HepG2 (cell line): Measurements from ENCODE around the gene ABCG4. TPM values are rescaled to one million over a fixed set of nuclear protein-coding genes. Genes with fewer than 3 reads are reported as not detected.

Experiments used
- HDAC2 ChIP-seq: sonication (generic); formaldehyde crosslinking; IDR thresholded peaks from 2 replicates; pipeline ENCODE4 v1.4.0; 2020; ENCODE audit warnings: missing genetic modification reagents
- HNRNPK ChIP-seq: fragments of 200-400 bp; formaldehyde crosslinking; IDR thresholded peaks from 2 replicates; pipeline ENCODE4 v1.6.1; 2018; ENCODE audit warnings: low read length, low read depth, moderate library complexity, mild to moderate bottlenecking; ENCODE audit not compliant: poor library complexity, severe bottlenecking
- MEIS2 ChIP-seq: sonication (generic); formaldehyde crosslinking; IDR thresholded peaks from 2 replicates; pipeline ENCODE4 v1.9.0; 2021; ENCODE audit warnings: mild to moderate bottlenecking, missing genetic modification reagents
- MNT ChIP-seq: fragments of 450-650 bp; IDR thresholded peaks from 2 replicates; pipeline ENCODE4 v1.6.1; 2016
- ZBTB10 ChIP-seq: sonication (generic); formaldehyde crosslinking; IDR thresholded peaks from 2 replicates; pipeline ENCODE4 v1.4.0; 2020; ENCODE audit warnings: missing genetic modification reagents, borderline replicate concordance
- ZHX2 ChIP-seq, 2 experiments: sonication (generic) in 1 of 2; formaldehyde crosslinking in 1 of 2; IDR thresholded peaks; 2 replicates each; pipeline versions ENCODE4 v1.6.1 to v1.9.0; 2014 to 2022; ENCODE audit warnings: antibody characterized with exemption in 1 of 2, borderline replicate concordance in 1 of 2, inconsistent platforms in 1 of 2, low read depth in 1 of 2, missing genetic modification reagents in 1 of 2
- polyA plus RNA-seq, 8 experiments: library from polyadenylated mRNA; depleted of rRNA in 3 of 8; stranded (reverse) in 7 of 8; unstranded in 1 of 8; fragments of >200 nt; fragmentation: Illumina TruSeq in 4 of 8; extraction: Trizol in 4 of 8; gene quantifications; 2 replicates each; pipeline versions ENCODE4 v1.2.1 to v1.2.3, GENCODE V29; 2011 to 2016; ENCODE audit warnings: low read depth in 4 of 8, missing spikeins in 1 of 8, mixed read lengths in 1 of 8; ENCODE audit not compliant: insufficient read depth in 1 of 8
- total RNA-seq, 5 experiments: library from RNA; depleted of rRNA; stranded (reverse); fragments of >200 nt; fragmentation: Illumina TruSeq; extraction: Trizol; gene quantifications; 2 replicates each; pipeline ENCODE4 v1.2.3, GENCODE V29; 2016; ENCODE audit warnings: low read depth in 1 of 5
- TF ChIP-seq, protein P1 (sequence below): sonication (generic); formaldehyde crosslinking; IDR thresholded peaks from 2 replicates; pipeline ENCODE4 v1.9.0; 2021; ENCODE audit warnings: missing genetic modification reagents, mild to moderate bottlenecking, borderline replicate concordance
- TF ChIP-seq, protein P2 (sequence below): sonication (generic); formaldehyde crosslinking; IDR thresholded peaks from 2 replicates; pipeline ENCODE4 v1.8.0; 2023; ENCODE audit warnings: mild to moderate bottlenecking, missing genetic modification reagents
- TF ChIP-seq, protein P3 (sequence below): sonication (generic); formaldehyde crosslinking; IDR thresholded peaks from 2 replicates; pipeline ENCODE4 v1.4.0; 2020; ENCODE audit warnings: missing genetic modification reagents, borderline replicate concordance

The ABCG4 gene
- total and polyA plus RNA-seq, 2 of the 13 experiments (the other 11 are each of a cell fraction or from before 2014, with no cell fraction given): not detected

- no peak; the same call in 1 of the 2 replicates for TF ChIP-seq ZBTB10
- TF ChIP-seq ZHX2 (IDR thresholded peaks at IDR 0.05; ENCODE audit: low read depth): 0 out of 2 replicates have a peak, but pooled peaks have one; percentile 14
- TF ChIP-seq ZHX2 (CRISPR knock-in tag; IDR thresholded peaks at IDR 0.05; ENCODE audit: borderline replicate concordance): no peak
- no peak for TF ChIP-seq MEIS2
- TF ChIP-seq HNRNPK: no peak
- TF ChIP-seq, protein P1, sequence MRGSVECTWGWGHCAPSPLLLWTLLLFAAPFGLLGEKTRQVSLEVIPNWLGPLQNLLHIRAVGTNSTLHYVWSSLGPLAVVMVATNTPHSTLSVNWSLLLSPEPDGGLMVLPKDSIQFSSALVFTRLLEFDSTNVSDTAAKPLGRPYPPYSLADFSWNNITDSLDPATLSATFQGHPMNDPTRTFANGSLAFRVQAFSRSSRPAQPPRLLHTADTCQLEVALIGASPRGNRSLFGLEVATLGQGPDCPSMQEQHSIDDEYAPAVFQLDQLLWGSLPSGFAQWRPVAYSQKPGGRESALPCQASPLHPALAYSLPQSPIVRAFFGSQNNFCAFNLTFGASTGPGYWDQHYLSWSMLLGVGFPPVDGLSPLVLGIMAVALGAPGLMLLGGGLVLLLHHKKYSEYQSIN: no peak
- TF ChIP-seq, protein P2, sequence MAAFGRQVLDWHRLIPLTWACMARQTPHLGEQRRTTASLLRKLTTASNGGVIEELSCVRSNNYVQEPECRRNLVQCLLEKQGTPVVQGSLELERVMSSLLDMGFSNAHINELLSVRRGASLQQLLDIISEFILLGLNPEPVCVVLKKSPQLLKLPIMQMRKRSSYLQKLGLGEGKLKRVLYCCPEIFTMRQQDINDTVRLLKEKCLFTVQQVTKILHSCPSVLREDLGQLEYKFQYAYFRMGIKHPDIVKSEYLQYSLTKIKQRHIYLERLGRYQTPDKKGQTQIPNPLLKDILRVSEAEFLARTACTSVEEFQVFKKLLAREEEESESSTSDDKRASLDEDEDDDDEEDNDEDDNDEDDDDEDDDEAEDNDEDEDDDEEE (CRISPR knock-in tag): peak; percentile 50; the same call in 1 of the 2 replicates
- 0 out of 2 replicates have a peak, but pooled peaks have one; percentile 19 for TF ChIP-seq HDAC2 (CRISPR knock-in tag)
- TF ChIP-seq, protein P3, sequence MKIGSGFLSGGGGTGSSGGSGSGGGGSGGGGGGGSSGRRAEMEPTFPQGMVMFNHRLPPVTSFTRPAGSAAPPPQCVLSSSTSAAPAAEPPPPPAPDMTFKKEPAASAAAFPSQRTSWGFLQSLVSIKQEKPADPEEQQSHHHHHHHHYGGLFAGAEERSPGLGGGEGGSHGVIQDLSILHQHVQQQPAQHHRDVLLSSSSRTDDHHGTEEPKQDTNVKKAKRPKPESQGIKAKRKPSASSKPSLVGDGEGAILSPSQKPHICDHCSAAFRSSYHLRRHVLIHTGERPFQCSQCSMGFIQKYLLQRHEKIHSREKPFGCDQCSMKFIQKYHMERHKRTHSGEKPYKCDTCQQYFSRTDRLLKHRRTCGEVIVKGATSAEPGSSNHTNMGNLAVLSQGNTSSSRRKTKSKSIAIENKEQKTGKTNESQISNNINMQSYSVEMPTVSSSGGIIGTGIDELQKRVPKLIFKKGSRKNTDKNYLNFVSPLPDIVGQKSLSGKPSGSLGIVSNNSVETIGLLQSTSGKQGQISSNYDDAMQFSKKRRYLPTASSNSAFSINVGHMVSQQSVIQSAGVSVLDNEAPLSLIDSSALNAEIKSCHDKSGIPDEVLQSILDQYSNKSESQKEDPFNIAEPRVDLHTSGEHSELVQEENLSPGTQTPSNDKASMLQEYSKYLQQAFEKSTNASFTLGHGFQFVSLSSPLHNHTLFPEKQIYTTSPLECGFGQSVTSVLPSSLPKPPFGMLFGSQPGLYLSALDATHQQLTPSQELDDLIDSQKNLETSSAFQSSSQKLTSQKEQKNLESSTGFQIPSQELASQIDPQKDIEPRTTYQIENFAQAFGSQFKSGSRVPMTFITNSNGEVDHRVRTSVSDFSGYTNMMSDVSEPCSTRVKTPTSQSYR (CRISPR knock-in tag): peak; percentile 76; the same call in 1 of the 2 replicates
- peak; percentile 48; the same call in 1 of the 2 replicates for TF ChIP-seq MNT
Observed at GRCh38 chr11:119106564-119107537, 42.0 kb upstream of the ABCG4 start, which contains the start of gene C2CD2L (continued).
